DND-41 (cell line): ENCODE results near the gene RASGRP4.
A peak's percentile ranks its signal among the peaks of the same experiment; 100 is the strongest.

Source experiments
- ATAC-seq: fragments of 200-7000 bp; cut with Tn5 transposase; 3 replicates; pipeline ENCODE4 v1.9.1; 2021; ENCODE audit warnings: low read depth; ENCODE audit not compliant: insufficient read depth
- DNase-seq: peaks from one replicate; pipeline ENCODE4 v3.0.0-alpha.2; 2020
- H2AFZ ChIP-seq: 2 replicates; pipeline ENCODE4 v1.6.0; 2012; ENCODE audit warnings: low read depth, low read length
- H3K27ac ChIP-seq: 2 replicates; pipeline ENCODE4 v1.5.1; 2012; ENCODE audit warnings: low read length, inconsistent platforms
- H3K27me3 ChIP-seq: fragments of 200-600 bp; sonication (generic); 2 replicates; pipeline ENCODE4 v1.6.0; 2012; ENCODE audit warnings: low read length, mild to moderate bottlenecking, inconsistent platforms; ENCODE audit not compliant: insufficient read depth, poor library complexity
- H3K36me3 ChIP-seq: 2 replicates; pipeline ENCODE4 v1.5.1; 2012; ENCODE audit warnings: low read length, inconsistent platforms; ENCODE audit not compliant: insufficient read depth
- H3K4me1 ChIP-seq: 2 replicates; pipeline ENCODE4 v1.5.1; 2012; ENCODE audit warnings: mild to moderate bottlenecking, low read length; ENCODE audit not compliant: insufficient read depth
- H3K4me2 ChIP-seq: 2 replicates; pipeline ENCODE4 v1.6.0; 2012; ENCODE audit warnings: mild to moderate bottlenecking, moderate library complexity, low read length, inconsistent platforms; ENCODE audit not compliant: insufficient read depth
- H3K4me3 ChIP-seq, 2 experiments: fragments of 200-600 bp in 1 of 2; shearing (Covaris generic) in 1 of 2; 2 replicates each; pipeline ENCODE4 v1.5.1; 2012 to 2016; ENCODE audit warnings: inconsistent platforms in 2 of 2, low read length in 2 of 2, mild to moderate bottlenecking in 2 of 2, low read depth in 1 of 2, moderate library complexity in 1 of 2
- H3K79me2 ChIP-seq: 2 replicates; pipeline ENCODE4 v1.6.0; 2012; ENCODE audit warnings: low read length, inconsistent platforms; ENCODE audit not compliant: insufficient read depth
- H3K9ac ChIP-seq: 2 replicates; pipeline ENCODE4 v1.6.0; 2012; ENCODE audit warnings: low read depth, mild to moderate bottlenecking, inconsistent platforms, low read length, moderate library complexity
- H3K9me3 ChIP-seq: 2 replicates; pipeline ENCODE4 v1.5.1; 2012; ENCODE audit warnings: low read length, moderate library complexity, mild to moderate bottlenecking, inconsistent platforms; ENCODE audit not compliant: insufficient read depth, severe bottlenecking
- H4K20me1 ChIP-seq: 2 replicates; pipeline ENCODE4 v1.6.0; 2012; ENCODE audit warnings: low read length; ENCODE audit not compliant: insufficient read depth
- CTCF ChIP-seq: IDR thresholded peaks from 2 replicates; pipeline ENCODE4 v1.5.1; 2012; ENCODE audit warnings: borderline replicate concordance, low read length, moderate library complexity, mild to moderate bottlenecking; ENCODE audit not compliant: poor library complexity, severe bottlenecking; ENCODE audit errors: extremely low read depth
- EZH2 ChIP-seq: IDR thresholded peaks from 3 replicates; pipeline ENCODE4 v1.6.1; 2012; ENCODE audit warnings: borderline replicate concordance, low read depth, mild to moderate bottlenecking, moderate library complexity, low read length, inconsistent platforms; ENCODE audit not compliant: severe bottlenecking

Gene RASGRP4

GRCh38 chr19:38457690-38458405, 31.8 kb upstream of the RASGRP4 start:
- Histone ChIP-seq H3K36me3 (no peaks in the 10 kb centered on the region), H4K20me1 (no peaks in the 10 kb centered on the region), H3K4me2 (no peak overlapping the region), H3K4me1 (no peaks in the 10 kb centered on the region), H2AFZ (no peak overlapping the region), H3K79me2 (no peaks in the 10 kb centered on the region), H3K27ac (no peak overlapping the region), H3K4me3 (no peak overlapping the region), H3K27me3 (no peaks in the 10 kb centered on the region), H3K9me3 (no peaks in the 10 kb centered on the region), H3K9ac (no peak overlapping the region)
- TF ChIP-seq CTCF, result no peak
- no peak for TF ChIP-seq EZH2
- ATAC-seq (no peak), DNase-seq (no peak)

GRCh38 chr19:38457202-38457601, 31.2 kb upstream of the RASGRP4 start:
- Histone ChIP-seq H3K4me1 (no peaks in the 10 kb centered on the region), H3K9ac (no peak overlapping the region), H3K4me2 (no peak overlapping the region), H3K27ac (no peak overlapping the region), H3K9me3 (no peaks in the 10 kb centered on the region), H4K20me1 (no peaks in the 10 kb centered on the region), H3K4me3 (no peak overlapping the region), H2AFZ (no peak overlapping the region), H3K36me3 (no peaks in the 10 kb centered on the region), H3K27me3 (no peaks in the 10 kb centered on the region), H3K79me2 (no peaks in the 10 kb centered on the region)
- DNase-seq (no peak), ATAC-seq (no peak)
- TF ChIP-seq CTCF, result no peak
- TF ChIP-seq EZH2, result no peak

- Histone ChIP-seq H3K4me3 (no peak overlapping the region), H3K36me3 (no peaks in the 10 kb centered on the region), H3K27me3 (no peaks in the 10 kb centered on the region), H3K4me2 (no peak overlapping the region), H3K9me3 (no peaks in the 10 kb centered on the region), H2AFZ (no peak overlapping the region), H3K27ac (no peak overlapping the region), H4K20me1 (0 out of 2 replicates have a peak, but pooled peaks cover 1% of the 10 kb centered on the region), H3K9ac (no peak overlapping the region), H3K79me2 (no peaks in the 10 kb centered on the region), H3K4me1 (no peaks in the 10 kb centered on the region)
- DNase-seq (peak; percentile 50), ATAC-seq (peak; percentile 76; the same call in 2 of the 3 replicates)
- TF ChIP-seq EZH2, result no peak
- no peak for TF ChIP-seq CTCF
Measured at GRCh38 chr19:38455031-38455430, 29.0 kb upstream of the RASGRP4 start.

GRCh38 chr19:38453596-38453995, 27.6 kb upstream of the RASGRP4 start:
- ATAC-seq, result no peak
- no peak overlapping the region for H3K27ac ChIP-seq
- no peaks in the 10 kb centered on the region for H3K9me3 ChIP-seq
- no peak overlapping the region for H3K4me2 ChIP-seq
- H3K79me2 ChIP-seq, result no peaks in the 10 kb centered on the region
- no peaks in the 10 kb centered on the region for H3K36me3 ChIP-seq
- 0 out of 2 replicates have a peak, but pooled peaks cover 5% of the 10 kb centered on the region for H4K20me1 ChIP-seq
- no peak overlapping the region for H2AFZ ChIP-seq
- H3K27me3 ChIP-seq, result no peaks in the 10 kb centered on the region
- H3K4me1 ChIP-seq, result no peaks in the 10 kb centered on the region
- TF ChIP-seq EZH2 (no peak), CTCF (no peak)
- no peak overlapping the region for H3K9ac ChIP-seq
- no peak for DNase-seq
- no peak overlapping the region for H3K4me3 ChIP-seq
